Measurements from ENCODE around the gene FAM20C. TPM values are rescaled to one million over a fixed set of nuclear protein-coding genes. Genes with fewer than 3 reads are reported as not detected.
"Not testable (repeated sequence)": the region's sequence is repeated elsewhere in the genome, so short reads cannot be mapped to it uniquely, and the experiment has no call there.

FAM20C gene
- total RNA-seq, 3 donors from 2014 or later (not counting 1 experiment from before 2014, with no cell fraction given), result 1.2 to 8.6 (median 3.9) TPM

- intact Hi-C loops (cut with micrococcal nuclease), result no loop called here
- ATAC-seq, result peak in 2 of 3 donors; percentile 22 to 62
- Mint-ChIP-seq H3K27ac (no peak overlapping the region), H3K27me3 (ENCODE audit: low read depth in 2 of 2) (no peaks in the 10 kb centered on the region), H3K4me3 (no peak overlapping the region), H3K9me3 (no peaks in the 10 kb centered on the region), H3K36me3 (no peaks in the 10 kb centered on the region), H3K4me1 (no peaks in the 10 kb centered on the region)
- Histone ChIP-seq H3K27ac (ENCODE audit: low read length) (no peak overlapping the region), H3K27me3 (ENCODE audit: control insufficient read depth, insufficient read depth, low read length) (no peaks in the 10 kb centered on the region), H3K4me1 (ENCODE audit: control insufficient read depth, insufficient read depth, low read length) (no peaks in the 10 kb centered on the region), H3K36me3 (ENCODE audit: control insufficient read depth, insufficient read depth, low read length) (no peaks in the 10 kb centered on the region), H3K9me3 (ENCODE audit: control insufficient read depth, insufficient read depth, low read length) (no peaks in the 10 kb centered on the region), H3K4me3 (ENCODE audit: low read length) (no peak overlapping the region)
- no peak for DNase-seq
- TF ChIP-seq CTCF (IDR thresholded peaks at IDR 0.05), result no peak
Observed at GRCh38 chr7:240146-240676, 47.8 kb downstream of the FAM20C start.

GRCh38 chr7:240887-241421 lies 48.6 kb downstream of the FAM20C start:
- Mint-ChIP-seq H3K4me1 (no peaks in the 10 kb centered on the region), H3K9me3 (no peaks in the 10 kb centered on the region), H3K36me3 (no peaks in the 10 kb centered on the region), H3K4me3 (no peak overlapping the region), H3K27me3 (ENCODE audit: low read depth in 2 of 2) (no peaks in the 10 kb centered on the region), H3K27ac (no peak overlapping the region)
- ATAC-seq (peak in 2 of 3 donors; percentile 36 to 56), DNase-seq (no peak)
- Histone ChIP-seq H3K27ac (ENCODE audit: low read length) (no peak overlapping the region), H3K4me1 (ENCODE audit: control insufficient read depth, insufficient read depth, low read length) (no peaks in the 10 kb centered on the region), H3K9me3 (ENCODE audit: control insufficient read depth, insufficient read depth, low read length) (no peaks in the 10 kb centered on the region), H3K27me3 (ENCODE audit: control insufficient read depth, insufficient read depth, low read length) (no peaks in the 10 kb centered on the region), H3K4me3 (ENCODE audit: low read length) (no peak overlapping the region), H3K36me3 (ENCODE audit: control insufficient read depth, insufficient read depth, low read length) (no peaks in the 10 kb centered on the region)
- intact Hi-C loops (cut with micrococcal nuclease), result no loop called here
- TF ChIP-seq CTCF (IDR thresholded peaks at IDR 0.05), result no peak
- WGBS (ENCODE audit: insufficient coverage), result 23% methylated on average over 16 of the region's 16 CpGs

- Histone ChIP-seq H3K4me1 (ENCODE audit: control insufficient read depth, insufficient read depth, low read length) (no peaks in the 10 kb centered on the region), H3K36me3 (ENCODE audit: control insufficient read depth, insufficient read depth, low read length) (no peaks in the 10 kb centered on the region), H3K27ac (ENCODE audit: low read length) (no peak overlapping the region), H3K4me3 (ENCODE audit: low read length) (no peak overlapping the region), H3K27me3 (ENCODE audit: control insufficient read depth, insufficient read depth, low read length) (no peaks in the 10 kb centered on the region), H3K9me3 (ENCODE audit: control insufficient read depth, insufficient read depth, low read length) (no peaks in the 10 kb centered on the region)
- no peak for TF ChIP-seq CTCF (IDR thresholded peaks at IDR 0.05)
- DNase-seq (no peak), ATAC-seq (peak in 1 of 3 donors; percentile 27)
- Mint-ChIP-seq H3K4me1 (no peaks in the 10 kb centered on the region), H3K27ac (no peak overlapping the region), H3K27me3 (ENCODE audit: low read depth in 2 of 2) (no peaks in the 10 kb centered on the region), H3K4me3 (no peak overlapping the region), H3K36me3 (no peaks in the 10 kb centered on the region), H3K9me3 (no peaks in the 10 kb centered on the region)
- WGBS (ENCODE audit: insufficient coverage), result 94% methylated on average over 13 of the region's 13 CpGs
- intact Hi-C loops (cut with micrococcal nuclease), result no loop called here
Observed at GRCh38 chr7:241513-241912, 49.1 kb downstream of the FAM20C start.

GRCh38 chr7:242826-243579 lies 50.6 kb downstream of the FAM20C start:
- H3K36me3 Mint-ChIP-seq; H3K4me1 ChIP-seq (ENCODE audit: control insufficient read depth, insufficient read depth, low read length); H3K27me3 ChIP-seq (ENCODE audit: control insufficient read depth, insufficient read depth, low read length); H3K4me3 Mint-ChIP-seq; H3K36me3 ChIP-seq (ENCODE audit: control insufficient read depth, insufficient read depth, low read length); intact Hi-C loops (cut with micrococcal nuclease); H3K27me3 Mint-ChIP-seq (ENCODE audit: low read depth in 2 of 2); DNase-seq; H3K27ac Mint-ChIP-seq; H3K27ac ChIP-seq (ENCODE audit: low read length); ATAC-seq; H3K9me3 Mint-ChIP-seq; H3K4me3 ChIP-seq (ENCODE audit: low read length); H3K4me1 Mint-ChIP-seq; H3K9me3 ChIP-seq (ENCODE audit: control insufficient read depth, insufficient read depth, low read length): not testable (repeated sequence)
- 82% methylated on average over 5 of the region's 21 CpGs for WGBS (ENCODE audit: insufficient coverage)

- ATAC-seq; H3K27ac Mint-ChIP-seq; H3K9me3 Mint-ChIP-seq; H3K36me3 Mint-ChIP-seq; H3K4me1 ChIP-seq (ENCODE audit: control insufficient read depth, insufficient read depth, low read length); H3K27ac ChIP-seq (ENCODE audit: low read length); H3K27me3 Mint-ChIP-seq (ENCODE audit: low read depth in 2 of 2); H3K4me3 ChIP-seq (ENCODE audit: low read length); H3K36me3 ChIP-seq (ENCODE audit: control insufficient read depth, insufficient read depth, low read length); H3K27me3 ChIP-seq (ENCODE audit: control insufficient read depth, insufficient read depth, low read length); H3K9me3 ChIP-seq (ENCODE audit: control insufficient read depth, insufficient read depth, low read length); H3K4me1 Mint-ChIP-seq; H3K4me3 Mint-ChIP-seq; DNase-seq; intact Hi-C loops (cut with micrococcal nuclease): not testable (repeated sequence)
- 83% methylated on average over 5 of the region's 10 CpGs for WGBS (ENCODE audit: insufficient coverage)
Observed at GRCh38 chr7:243580-243978, 51.2 kb downstream of the FAM20C start.

Measured in natural killer cell (primary cell).